HS-27A (cell line): ENCODE data around the gene CDC42EP2.

Experiments
- DNase-seq: peaks from one replicate; pipeline ENCODE4 v3.0.0-alpha.2; 2012; ENCODE audit warnings: low read depth, missing footprints

The CDC42EP2 gene, protein sequence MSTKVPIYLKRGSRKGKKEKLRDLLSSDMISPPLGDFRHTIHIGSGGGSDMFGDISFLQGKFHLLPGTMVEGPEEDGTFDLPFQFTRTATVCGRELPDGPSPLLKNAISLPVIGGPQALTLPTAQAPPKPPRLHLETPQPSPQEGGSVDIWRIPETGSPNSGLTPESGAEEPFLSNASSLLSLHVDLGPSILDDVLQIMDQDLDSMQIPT

DNA sequence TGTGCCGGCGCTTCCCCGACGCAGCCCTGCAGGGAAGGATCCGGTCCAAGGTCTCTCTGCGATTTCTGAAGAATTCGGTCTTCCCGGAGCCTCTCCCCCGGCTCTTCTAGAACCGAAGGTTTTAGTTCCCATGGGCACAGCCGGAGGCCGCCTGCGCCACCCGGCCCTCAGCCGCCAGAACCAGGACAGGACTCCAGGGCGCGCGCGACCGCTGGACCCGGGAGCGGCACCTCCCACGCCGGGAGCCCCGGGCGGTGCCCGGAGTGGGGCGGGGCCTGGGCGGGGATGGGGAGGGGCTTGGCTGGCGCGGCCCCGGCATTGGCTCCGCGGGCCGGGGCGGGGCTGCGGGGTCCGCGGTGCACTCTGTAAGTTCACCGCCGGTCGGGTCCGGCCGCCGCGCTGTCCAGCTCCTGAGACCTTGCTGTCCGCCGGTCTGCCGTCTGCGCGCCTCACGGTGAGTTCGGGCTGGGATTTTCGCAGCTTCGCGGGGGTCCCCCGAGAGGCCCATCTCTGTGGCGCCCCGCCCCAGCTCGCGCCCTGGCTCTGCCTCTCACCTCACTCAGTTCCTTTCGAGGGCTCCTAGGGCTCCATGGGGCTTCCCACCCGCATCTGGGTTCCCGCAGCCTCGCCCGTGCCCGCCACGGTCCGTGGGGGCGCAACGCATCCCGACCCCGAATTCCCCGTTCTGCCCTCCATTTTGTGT lies at the start of gene CDC42EP2:
CDC42EP2 (plus strand) TSS at position 366 of the 703 bp plus-strand sequence. CDS start 6,033 bp downstream, outside the sequence.
- DNase-seq = peak; percentile 58

DNA sequence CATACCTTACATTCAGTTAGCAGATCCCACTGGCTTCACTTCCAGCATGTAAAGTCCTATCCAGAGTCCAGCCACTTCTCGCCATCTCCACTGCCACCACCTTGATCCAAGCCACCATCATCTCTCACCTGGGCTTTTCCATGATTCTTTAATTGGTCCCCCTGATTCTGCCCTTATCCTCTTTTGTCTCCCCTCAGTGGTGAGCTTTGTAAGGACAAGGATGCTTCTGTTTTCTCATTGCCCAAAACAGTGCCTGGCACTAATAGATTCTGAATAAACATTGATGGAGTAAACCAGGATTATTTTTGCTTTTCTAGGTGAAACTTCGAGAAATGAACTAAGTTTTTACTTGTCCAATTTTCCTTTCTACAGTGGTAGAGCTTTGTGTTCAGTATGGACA lies 48.5 kb upstream of the CDC42EP2 start:
- DNase-seq = no peak

DNA sequence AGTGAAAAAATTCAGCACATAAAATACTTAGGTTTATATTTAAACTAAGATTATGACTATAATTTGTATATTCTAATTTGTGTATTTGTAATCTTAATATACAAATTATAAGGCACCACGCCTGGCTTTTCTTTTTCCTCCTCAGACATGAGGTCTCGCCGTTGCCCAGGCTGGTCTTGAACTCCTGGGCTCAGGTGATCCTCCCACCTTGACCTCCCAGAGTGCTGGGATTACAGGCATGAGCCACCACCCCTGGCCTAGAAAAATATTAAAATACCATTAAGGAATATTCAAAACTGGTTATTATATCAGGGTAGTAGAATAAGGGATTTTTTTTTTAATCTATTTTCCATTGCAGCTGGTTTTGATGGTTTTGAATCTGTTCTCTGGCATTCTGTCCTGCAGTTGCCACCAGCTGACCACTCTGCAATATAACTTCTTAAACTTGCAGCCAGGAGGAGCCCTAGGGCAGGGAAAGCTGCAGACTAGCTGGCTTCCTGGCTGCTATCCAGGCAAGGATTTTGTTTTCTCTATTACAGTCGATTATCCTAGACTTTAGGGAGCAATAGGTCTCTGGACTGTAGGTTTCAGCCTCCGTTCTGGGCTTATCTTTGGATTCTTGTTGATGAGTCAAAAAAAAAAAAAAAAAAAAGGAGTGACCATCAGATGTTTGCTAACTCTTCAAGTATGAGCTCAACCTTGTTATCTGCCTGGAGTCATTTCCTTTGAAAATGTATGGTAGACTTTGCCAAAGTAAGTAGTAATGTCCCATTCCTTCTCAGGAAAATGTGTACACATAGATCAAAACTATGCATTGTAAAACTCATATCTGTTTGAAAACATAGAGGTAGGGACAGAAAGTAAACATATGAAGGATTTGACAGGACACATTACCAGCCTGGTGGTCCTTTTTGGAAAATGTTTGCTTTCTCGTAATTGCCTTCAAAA lies 39.7 kb upstream of the CDC42EP2 start:
- DNase-seq = peak; percentile 99

GRCh38 chr11:65275906-65276305 lies 38.8 kb upstream of the CDC42EP2 start:
- no peak for DNase-seq

DNA sequence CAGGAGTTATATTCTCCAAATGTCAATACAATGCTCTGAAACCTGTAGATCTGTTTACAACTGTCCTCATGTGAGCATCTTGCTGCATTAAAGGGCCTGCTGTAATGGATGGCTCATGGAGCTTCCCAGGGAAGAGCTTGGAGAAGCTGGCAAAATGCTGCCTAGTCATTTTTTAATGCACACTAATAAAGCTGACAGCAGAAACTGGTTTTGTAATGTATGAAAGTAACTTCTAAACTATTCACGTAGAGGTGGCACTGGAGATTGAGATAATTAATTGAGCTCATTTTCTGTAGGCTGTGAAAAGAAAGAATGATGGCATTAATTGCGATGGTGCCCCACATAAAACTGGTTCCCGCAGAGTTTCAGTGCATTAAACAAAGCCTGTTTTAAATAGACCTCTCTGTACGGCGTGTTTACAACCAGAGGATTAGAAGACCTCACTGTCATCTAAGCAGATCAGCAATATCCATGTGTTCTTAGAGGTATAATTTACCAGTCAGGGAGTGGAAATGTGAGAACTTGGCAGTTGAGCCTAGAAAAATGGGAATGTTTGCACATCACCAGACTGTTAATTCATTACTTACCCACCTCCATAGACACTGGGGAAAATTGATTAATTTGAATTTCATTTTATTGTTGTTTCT lies 36.9 kb upstream of the CDC42EP2 start:
- DNase-seq = no peak

DNA sequence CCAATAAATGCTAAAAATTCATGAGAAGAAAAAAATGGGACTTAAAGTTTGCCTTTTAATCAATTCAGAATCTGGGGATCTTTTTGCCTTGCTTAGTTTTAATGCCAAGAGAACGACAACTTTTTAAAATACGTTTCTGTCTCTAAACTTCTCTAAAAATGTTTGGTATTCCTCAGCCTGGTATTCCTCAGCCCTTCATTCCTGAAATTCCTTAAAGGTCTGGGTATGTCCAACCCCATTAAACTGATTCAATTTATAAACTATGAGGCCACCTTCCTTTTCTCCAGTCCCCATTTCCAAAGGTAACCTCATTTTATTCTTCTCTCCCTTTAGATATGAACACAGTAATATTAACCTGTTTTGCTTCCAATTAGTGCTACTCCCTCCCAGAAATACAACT lies 36.3 kb upstream of the CDC42EP2 start:
- no peak for DNase-seq

DNA sequence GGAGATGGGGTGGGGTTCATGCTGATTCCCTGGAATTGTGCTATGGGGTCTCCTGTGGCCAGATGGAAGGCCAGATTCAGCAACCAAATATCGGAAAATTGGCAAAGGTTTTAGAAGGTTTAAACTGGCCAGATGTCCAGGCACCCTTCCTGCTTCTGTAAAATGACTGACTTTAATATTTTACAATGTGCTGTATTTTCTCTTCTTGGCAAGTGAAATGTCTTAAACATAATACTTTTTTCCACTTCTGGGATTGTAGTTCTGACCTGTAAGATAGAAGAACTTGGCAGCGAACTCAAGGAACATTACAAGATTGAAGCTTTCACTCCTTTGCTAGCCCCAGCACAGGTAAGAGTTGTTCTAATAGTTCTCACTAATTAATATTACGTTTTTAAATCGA lies 35.4 kb upstream of the CDC42EP2 start:
- DNase-seq = no peak

- peak; percentile 85 for DNase-seq
Observed at GRCh38 chr11:65279741-65280440, 34.8 kb upstream of the CDC42EP2 start.

GRCh38 chr11:65280646-65281045 lies 34.0 kb upstream of the CDC42EP2 start:
- DNase-seq = no peak

DNA sequence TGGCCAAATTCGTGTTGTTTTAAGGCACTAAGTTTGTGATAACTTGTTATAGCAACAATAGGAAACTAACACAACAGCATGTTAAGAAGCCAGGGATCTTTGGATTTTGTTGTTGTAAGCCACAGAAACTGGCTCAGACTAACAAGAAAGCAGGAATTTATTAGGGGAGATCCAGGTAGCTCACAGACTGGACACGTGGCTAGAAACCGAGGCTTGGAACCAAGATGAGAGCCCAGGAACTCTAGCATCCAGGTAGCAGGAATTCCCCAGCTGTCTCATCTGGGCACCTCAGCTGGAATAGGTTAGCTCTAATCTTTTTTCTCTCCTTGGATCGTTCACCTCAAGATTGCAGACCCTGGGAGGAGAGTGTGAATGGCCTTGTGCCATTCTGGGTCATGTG lies 28.0 kb upstream of the CDC42EP2 start:
- DNase-seq = no peak

GRCh38 chr11:65287601-65288000 lies 27.1 kb upstream of the CDC42EP2 start:
- DNase-seq = no peak

GRCh38 chr11:65288706-65289536 lies 25.7 kb upstream of the CDC42EP2 start:
- DNase-seq = no peak

DNA sequence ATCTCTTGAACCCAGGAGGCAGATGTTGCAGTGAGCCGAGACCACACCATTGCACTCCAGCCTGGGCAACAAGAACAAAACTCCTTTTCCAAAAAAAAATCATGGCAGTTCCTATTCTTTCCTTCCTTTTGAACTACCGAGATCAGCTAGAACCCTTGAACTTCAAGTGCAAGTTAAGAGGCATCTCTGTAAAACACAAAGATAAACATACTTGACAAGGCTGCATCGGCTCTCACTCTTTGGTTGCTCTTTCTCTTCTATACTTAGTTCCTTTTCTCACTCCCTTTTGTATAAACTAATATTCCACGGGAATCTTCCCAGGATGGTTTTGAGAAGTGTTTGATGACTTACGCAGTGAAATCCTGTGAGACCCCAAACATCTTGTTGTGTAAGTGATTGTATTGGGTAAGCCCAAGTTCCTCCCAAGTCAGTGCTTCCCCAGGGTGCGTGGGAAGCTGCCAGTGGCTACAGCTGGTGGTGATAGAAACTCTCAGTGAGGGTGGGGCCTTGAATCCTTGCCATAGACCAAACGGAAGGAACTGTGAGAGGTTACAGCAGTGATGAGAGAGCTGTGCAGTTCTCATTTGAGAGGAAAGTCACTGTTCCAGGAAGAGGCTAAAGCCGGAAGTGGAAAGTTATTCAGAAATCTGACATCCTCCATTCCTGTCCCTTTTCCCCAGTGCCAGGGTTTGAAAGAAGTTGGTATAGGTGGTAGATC lies 24.1 kb upstream of the CDC42EP2 start:
- no peak for DNase-seq

DNA sequence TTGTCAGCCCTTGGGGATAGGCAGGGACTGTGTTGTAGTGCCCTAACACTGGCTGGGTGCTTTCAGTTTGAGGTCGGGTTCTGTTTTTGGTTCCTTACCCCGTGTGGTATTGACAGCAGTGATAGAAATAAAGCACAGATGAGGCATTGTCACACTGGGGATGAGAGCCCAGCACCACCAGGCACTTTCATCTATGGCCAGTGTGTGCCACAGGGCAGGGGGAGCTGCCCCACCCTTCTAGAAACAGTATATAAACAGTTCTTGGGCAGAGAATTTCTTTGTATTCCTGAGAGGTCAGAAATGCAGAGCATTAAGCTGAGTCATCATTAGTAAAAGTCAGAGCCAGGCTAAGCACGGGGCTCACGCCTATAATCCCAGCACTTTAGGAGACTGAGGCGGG lies 23.1 kb upstream of the CDC42EP2 start:
- peak; percentile 60 for DNase-seq

DNA sequence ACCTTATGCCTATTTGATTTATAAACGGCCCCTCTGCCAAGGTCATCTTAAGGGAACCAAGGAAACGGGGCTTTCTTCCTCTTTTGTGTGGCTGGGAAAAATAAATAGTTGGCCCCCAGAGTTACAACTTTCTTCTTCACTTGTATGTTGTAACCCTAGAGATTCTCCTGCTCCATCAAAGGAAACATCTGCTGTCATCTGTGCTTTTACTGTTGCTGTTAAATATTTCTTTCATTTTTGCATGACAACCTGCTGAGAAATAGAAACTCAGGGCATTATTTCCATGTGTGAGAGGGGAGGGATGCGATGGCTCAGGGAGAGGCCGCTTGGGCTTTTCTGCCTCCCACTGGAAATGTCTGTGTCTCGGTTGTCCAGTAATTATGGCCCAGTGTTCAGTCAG lies 21.8 kb upstream of the CDC42EP2 start:
- DNase-seq = no peak

DNA sequence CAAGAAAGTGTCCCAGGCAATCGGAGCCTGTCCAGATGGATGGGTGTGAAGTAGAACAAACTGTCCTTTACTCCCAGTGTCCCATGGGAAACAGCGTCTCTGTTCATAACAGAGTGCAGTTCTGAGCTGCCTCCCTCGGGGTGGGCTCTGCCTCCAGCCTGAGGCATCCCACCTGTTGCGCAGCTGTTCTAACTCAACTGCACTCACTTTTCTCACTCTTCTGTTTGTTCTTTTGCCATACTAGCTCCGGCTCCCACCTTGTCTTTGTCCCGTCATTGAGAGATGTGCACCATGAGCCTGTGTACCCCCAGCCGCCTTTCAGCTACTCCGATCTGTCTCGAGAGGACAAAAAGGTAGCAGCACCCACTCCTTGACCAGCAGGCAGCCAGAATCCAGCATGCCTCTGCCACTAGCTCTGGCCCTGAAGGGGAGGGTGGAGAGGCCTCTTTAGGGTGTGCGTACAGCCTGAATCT lies 20.7 kb upstream of the CDC42EP2 start:
- no peak for DNase-seq

DNA sequence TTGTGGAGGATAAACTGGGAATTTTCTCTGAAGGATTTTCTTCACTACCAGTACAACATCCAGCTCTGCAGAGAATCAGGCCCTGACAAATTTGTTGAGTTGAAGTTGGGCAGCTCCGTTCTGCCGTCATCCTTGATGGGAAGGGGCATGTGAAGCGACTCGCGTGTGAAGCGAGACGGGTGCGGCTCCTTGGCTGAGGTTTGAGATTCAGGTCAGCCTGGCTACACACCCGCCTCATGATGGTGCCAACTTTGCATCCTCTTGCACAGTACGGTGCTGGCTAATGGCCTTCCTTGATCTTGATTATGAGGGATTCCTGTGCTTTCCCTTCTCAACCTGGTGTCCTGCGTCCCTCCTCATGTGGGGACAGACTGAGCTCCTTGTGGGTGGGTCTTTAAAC lies 19.7 kb upstream of the CDC42EP2 start:
- no peak for DNase-seq

GRCh38 chr11:65295571-65296341 lies 18.9 kb upstream of the CDC42EP2 start:
- DNase-seq = no peak

- no peak for DNase-seq
Observed at GRCh38 chr11:65297026-65297672, 17.5 kb upstream of the CDC42EP2 start.
